Spleen (tissue), 7 donors: ENCODE measurements around the gene NSMCE4A.

Experiments
- CTCF ChIP-seq, 11 experiments: fragments of 200-600 bp in 7 of 11; fragments of 450-650 bp in 4 of 11; sonication (generic) in 4 of 11; IDR thresholded peaks in 8 of 11; conservative IDR thresholded peaks in 3 of 11; 1 replicate in 7 of 11; 2 replicates in 4 of 11; pipeline versions ENCODE4 v1.4.0 to v1.8.0; 2016 to 2021; ENCODE audit warnings: antibody characterized with exemption in 11 of 11, inconsistent platforms in 4 of 11, mild to moderate bottlenecking in 1 of 11
- POLR2A ChIP-seq, 3 donors: fragments of 450-650 bp; IDR thresholded peaks; one replicate each; pipeline ENCODE4 v1.5.1; 2017; ENCODE audit warnings: antibody characterized with exemption in 3 of 3, mild to moderate bottlenecking in 1 of 3
- donor health status: DM: no; HTN: no; CAD: no; lungs with moderate emphysema.
- donor health status: DM: no; HTN: no; CAD: no.
- donor health status: DM: no; HTN: no; CAD: no.

- no peak for TF ChIP-seq CTCF (IDR thresholded peaks at IDR 0.05 in 8 of 11, conservative IDR thresholded peaks at IDR 0.05 in 3 of 11)
- TF ChIP-seq POLR2A (IDR thresholded peaks at IDR 0.05), result no peak
Observed at GRCh38 chr10:121994429-121994941, 19.5 kb upstream of the NSMCE4A start.
